ENCODE measurements around the gene DNAJC7. TPM values are rescaled to one million over a fixed set of nuclear protein-coding genes. Genes with fewer than 3 reads are reported as not detected.
A peak's percentile ranks its signal among the peaks of the same experiment; 100 is the strongest.
"Not testable (repeated sequence)": the region's sequence is repeated elsewhere in the genome, so short reads cannot be mapped to it uniquely, and the experiment has no call there.

The DNAJC7 gene
- total RNA-seq, 1 experiment from 2014 or later = 94.6 TPM

GRCh38 chr17:42010898-42011516, 6.2 kb downstream of the DNAJC7 start:
- H3K27ac ChIP-seq (ENCODE audit: low read depth, low read length, poor library complexity, severe bottlenecking) = no peak overlapping the region
- intact Hi-C loops (cut with micrococcal nuclease; ENCODE audit: unreplicated experiment) = no loop called here
- no peaks in the 10 kb centered on the region for H3K9me3 ChIP-seq (ENCODE audit: low read depth, low read length, poor library complexity, severe bottlenecking)
- no peaks in the 10 kb centered on the region for H3K4me1 ChIP-seq (ENCODE audit: insufficient read depth, low read length, poor library complexity, severe bottlenecking)
- H3K27me3 ChIP-seq (replicated peaks; ENCODE audit: insufficient read depth, low read depth, low read length, poor library complexity) = no peaks in the 10 kb centered on the region
- no peaks in the 10 kb centered on the region for H3K36me3 ChIP-seq (ENCODE audit: insufficient read depth, low read length, poor library complexity, severe bottlenecking)
- POLR2A ChIA-PET (ENCODE audit: low non-redundant PET) = no interaction called here
- TF ChIP-seq CTCF (conservative IDR thresholded peaks at IDR 0.05; ENCODE audit: low read depth, low read length) (no peak), EZH2 (IDR thresholded peaks at IDR 0.05; ENCODE audit: borderline replicate concordance, low read depth, low read length, poor library complexity, severe bottlenecking) (no peak)
- H3K4me3 ChIP-seq (ENCODE audit: low read depth, low read length, poor library complexity, severe bottlenecking) = no peak overlapping the region
- DNase-seq (ENCODE audit: low spot score) = peak; percentile 10
- CTCF ChIA-PET = no interaction called here
- no TSS peak for BruUV-seq (replicated peaks)

GRCh38 chr17:42010266-42010680, 7.0 kb downstream of the DNAJC7 start:
- H3K4me3 ChIP-seq (ENCODE audit: low read depth, low read length, poor library complexity, severe bottlenecking); H3K27ac ChIP-seq (ENCODE audit: low read depth, low read length, poor library complexity, severe bottlenecking); CTCF ChIA-PET; DNase-seq (ENCODE audit: low spot score); H3K4me1 ChIP-seq (ENCODE audit: insufficient read depth, low read length, poor library complexity, severe bottlenecking); BruUV-seq (replicated peaks); H3K27me3 ChIP-seq (replicated peaks; ENCODE audit: insufficient read depth, low read depth, low read length, poor library complexity); intact Hi-C loops (cut with micrococcal nuclease; ENCODE audit: unreplicated experiment); POLR2A ChIA-PET (ENCODE audit: low non-redundant PET); H3K36me3 ChIP-seq (ENCODE audit: insufficient read depth, low read length, poor library complexity, severe bottlenecking); H3K9me3 ChIP-seq (ENCODE audit: low read depth, low read length, poor library complexity, severe bottlenecking): not testable (repeated sequence)

GRCh38 chr17:42009170-42009569, 8.1 kb downstream of the DNAJC7 start:
- H3K4me1 ChIP-seq (ENCODE audit: insufficient read depth, low read length, poor library complexity, severe bottlenecking) = no peaks in the 10 kb centered on the region
- H3K27ac ChIP-seq (ENCODE audit: low read depth, low read length, poor library complexity, severe bottlenecking) = no peak overlapping the region
- ChIA-PET POLR2A (ENCODE audit: low non-redundant PET) (no interaction called here), CTCF (no interaction called here)
- no peaks in the 10 kb centered on the region for H3K9me3 ChIP-seq (ENCODE audit: low read depth, low read length, poor library complexity, severe bottlenecking)
- intact Hi-C loops (cut with micrococcal nuclease; ENCODE audit: unreplicated experiment) = no loop called here
- no peaks in the 10 kb centered on the region for H3K27me3 ChIP-seq (replicated peaks; ENCODE audit: insufficient read depth, low read depth, low read length, poor library complexity)
- no peaks in the 10 kb centered on the region for H3K36me3 ChIP-seq (ENCODE audit: insufficient read depth, low read length, poor library complexity, severe bottlenecking)
- BruUV-seq (replicated peaks) = no TSS peak
- no peak for DNase-seq (ENCODE audit: low spot score)
- TF ChIP-seq CTCF (conservative IDR thresholded peaks at IDR 0.05; ENCODE audit: low read depth, low read length) (no peak), EZH2 (IDR thresholded peaks at IDR 0.05; ENCODE audit: borderline replicate concordance, low read depth, low read length, poor library complexity, severe bottlenecking) (no peak)
- no peak overlapping the region for H3K4me3 ChIP-seq (ENCODE audit: low read depth, low read length, poor library complexity, severe bottlenecking)

- H3K27ac ChIP-seq (ENCODE audit: low read depth, low read length, poor library complexity, severe bottlenecking) = no peak overlapping the region
- no peaks in the 10 kb centered on the region for H3K36me3 ChIP-seq (ENCODE audit: insufficient read depth, low read length, poor library complexity, severe bottlenecking)
- H3K27me3 ChIP-seq (replicated peaks; ENCODE audit: insufficient read depth, low read depth, low read length, poor library complexity) = no peaks in the 10 kb centered on the region
- DNase-seq (ENCODE audit: low spot score) = no peak
- CTCF ChIA-PET = no interaction called here
- H3K4me3 ChIP-seq (ENCODE audit: low read depth, low read length, poor library complexity, severe bottlenecking) = no peak overlapping the region
- TF ChIP-seq CTCF (conservative IDR thresholded peaks at IDR 0.05; ENCODE audit: low read depth, low read length) = no peak
- TF ChIP-seq EZH2 (IDR thresholded peaks at IDR 0.05; ENCODE audit: borderline replicate concordance, low read depth, low read length, poor library complexity, severe bottlenecking) = no peak
- BruUV-seq (replicated peaks) = no TSS peak
- H3K9me3 ChIP-seq (ENCODE audit: low read depth, low read length, poor library complexity, severe bottlenecking) = no peaks in the 10 kb centered on the region
- no peaks in the 10 kb centered on the region for H3K4me1 ChIP-seq (ENCODE audit: insufficient read depth, low read length, poor library complexity, severe bottlenecking)
- POLR2A ChIA-PET (ENCODE audit: low non-redundant PET) = interaction anchor here (0.6 kb wide), 1 partner anchor 12 kb away, joined by 3 read pairs; the partner anchor contains the start of gene DNAJC7
- intact Hi-C loops (cut with micrococcal nuclease; ENCODE audit: unreplicated experiment) = no loop called here
These were observed 12.1 kb downstream of the DNAJC7 start for GRCh38 chr17:42005166-42005565.

All from A673 (cell line).